ENCODE results near the gene KRTAP12-4. TPM values are rescaled to one million over a fixed set of nuclear protein-coding genes. Genes with fewer than 3 reads are reported as not detected.

Gene KRTAP12-4
- polyA plus RNA-seq, 1 donor from 2014 or later: not detected

DNA sequence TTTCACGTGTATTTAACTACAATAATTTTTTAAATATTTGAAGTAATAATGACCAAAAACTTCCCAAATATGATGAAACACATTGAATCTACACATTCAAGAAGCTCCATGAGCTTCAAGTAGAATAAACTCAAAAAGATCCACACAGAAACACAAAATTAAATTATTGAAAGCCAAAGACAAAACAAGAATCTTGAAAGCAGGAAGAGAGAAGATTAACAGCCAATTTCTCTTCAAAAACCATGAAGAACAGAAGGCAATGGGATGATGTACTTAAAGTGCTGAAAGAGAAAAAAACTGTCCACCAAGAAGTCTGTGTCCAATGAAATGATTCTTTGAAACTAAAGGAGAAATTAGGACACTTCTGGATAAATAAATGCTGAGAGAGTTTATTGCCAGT is 22.4 kb downstream of the KRTAP12-4 start:
- Histone ChIP-seq H3F3A (ENCODE audit: insufficient read depth, low read length, poor library complexity, severe bottlenecking) (no peaks in the 10 kb centered on the region), H3K9me3 (ENCODE audit: low read length) (peaks cover 4% of the 10 kb centered on the region), H3K9ac (ENCODE audit: low read length) (no peak overlapping the region), H3K4me3 (ENCODE audit: low read length) (no peak overlapping the region), H4K20me1 (ENCODE audit: insufficient read depth) (no peaks in the 10 kb centered on the region), H3K27me3 (ENCODE audit: insufficient read depth, low read depth, low read length) (no peaks in the 10 kb centered on the region), H3K4me2 (ENCODE audit: low read length) (no peak overlapping the region), H3K36me3 (ENCODE audit: insufficient read depth, low read length) (no peaks in the 10 kb centered on the region), H3K27ac (ENCODE audit: low read length) (no peak overlapping the region), H2AFZ (ENCODE audit: low read depth, low read length) (no peak overlapping the region), H3K9me2 (ENCODE audit: insufficient read depth, low read length) (no peaks in the 10 kb centered on the region), H3K79me2 (replicated peaks; ENCODE audit: insufficient read depth, low read length) (no peaks in the 10 kb centered on the region)
- TF ChIP-seq, protein P1, sequence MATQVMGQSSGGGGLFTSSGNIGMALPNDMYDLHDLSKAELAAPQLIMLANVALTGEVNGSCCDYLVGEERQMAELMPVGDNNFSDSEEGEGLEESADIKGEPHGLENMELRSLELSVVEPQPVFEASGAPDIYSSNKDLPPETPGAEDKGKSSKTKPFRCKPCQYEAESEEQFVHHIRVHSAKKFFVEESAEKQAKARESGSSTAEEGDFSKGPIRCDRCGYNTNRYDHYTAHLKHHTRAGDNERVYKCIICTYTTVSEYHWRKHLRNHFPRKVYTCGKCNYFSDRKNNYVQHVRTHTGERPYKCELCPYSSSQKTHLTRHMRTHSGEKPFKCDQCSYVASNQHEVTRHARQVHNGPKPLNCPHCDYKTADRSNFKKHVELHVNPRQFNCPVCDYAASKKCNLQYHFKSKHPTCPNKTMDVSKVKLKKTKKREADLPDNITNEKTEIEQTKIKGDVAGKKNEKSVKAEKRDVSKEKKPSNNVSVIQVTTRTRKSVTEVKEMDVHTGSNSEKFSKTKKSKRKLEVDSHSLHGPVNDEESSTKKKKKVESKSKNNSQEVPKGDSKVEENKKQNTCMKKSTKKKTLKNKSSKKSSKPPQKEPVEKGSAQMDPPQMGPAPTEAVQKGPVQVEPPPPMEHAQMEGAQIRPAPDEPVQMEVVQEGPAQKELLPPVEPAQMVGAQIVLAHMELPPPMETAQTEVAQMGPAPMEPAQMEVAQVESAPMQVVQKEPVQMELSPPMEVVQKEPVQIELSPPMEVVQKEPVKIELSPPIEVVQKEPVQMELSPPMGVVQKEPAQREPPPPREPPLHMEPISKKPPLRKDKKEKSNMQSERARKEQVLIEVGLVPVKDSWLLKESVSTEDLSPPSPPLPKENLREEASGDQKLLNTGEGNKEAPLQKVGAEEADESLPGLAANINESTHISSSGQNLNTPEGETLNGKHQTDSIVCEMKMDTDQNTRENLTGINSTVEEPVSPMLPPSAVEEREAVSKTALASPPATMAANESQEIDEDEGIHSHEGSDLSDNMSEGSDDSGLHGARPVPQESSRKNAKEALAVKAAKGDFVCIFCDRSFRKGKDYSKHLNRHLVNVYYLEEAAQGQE (IDR thresholded peaks at IDR 0.05; ENCODE audit: borderline replicate concordance): no peak
- TF ChIP-seq EZH2 (IDR thresholded peaks at IDR 0.05; ENCODE audit: borderline replicate concordance, insufficient read depth, low read length, poor library complexity, severe bottlenecking) (no peak), EP300 (conservative IDR thresholded peaks at IDR 0.05; ENCODE audit: poor library complexity, severe bottlenecking) (no peak), MXI1 (conservative IDR thresholded peaks at IDR 0.05; ENCODE audit: poor library complexity, severe bottlenecking) (no peak), POLR2AphosphoS5 (IDR thresholded peaks at IDR 0.05) (no peak), TAF1 (IDR thresholded peaks at IDR 0.05; ENCODE audit: low read depth) (no peak), SMC3 (conservative IDR thresholded peaks at IDR 0.05; ENCODE audit: poor library complexity) (no peak), RAD21 (conservative IDR thresholded peaks at IDR 0.05) (no peak)
- TF ChIP-seq, protein P2, sequence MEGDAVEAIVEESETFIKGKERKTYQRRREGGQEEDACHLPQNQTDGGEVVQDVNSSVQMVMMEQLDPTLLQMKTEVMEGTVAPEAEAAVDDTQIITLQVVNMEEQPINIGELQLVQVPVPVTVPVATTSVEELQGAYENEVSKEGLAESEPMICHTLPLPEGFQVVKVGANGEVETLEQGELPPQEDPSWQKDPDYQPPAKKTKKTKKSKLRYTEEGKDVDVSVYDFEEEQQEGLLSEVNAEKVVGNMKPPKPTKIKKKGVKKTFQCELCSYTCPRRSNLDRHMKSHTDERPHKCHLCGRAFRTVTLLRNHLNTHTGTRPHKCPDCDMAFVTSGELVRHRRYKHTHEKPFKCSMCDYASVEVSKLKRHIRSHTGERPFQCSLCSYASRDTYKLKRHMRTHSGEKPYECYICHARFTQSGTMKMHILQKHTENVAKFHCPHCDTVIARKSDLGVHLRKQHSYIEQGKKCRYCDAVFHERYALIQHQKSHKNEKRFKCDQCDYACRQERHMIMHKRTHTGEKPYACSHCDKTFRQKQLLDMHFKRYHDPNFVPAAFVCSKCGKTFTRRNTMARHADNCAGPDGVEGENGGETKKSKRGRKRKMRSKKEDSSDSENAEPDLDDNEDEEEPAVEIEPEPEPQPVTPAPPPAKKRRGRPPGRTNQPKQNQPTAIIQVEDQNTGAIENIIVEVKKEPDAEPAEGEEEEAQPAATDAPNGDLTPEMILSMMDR (IDR thresholded peaks at IDR 0.05; ENCODE audit: poor library complexity, severe bottlenecking): no peak

DNA sequence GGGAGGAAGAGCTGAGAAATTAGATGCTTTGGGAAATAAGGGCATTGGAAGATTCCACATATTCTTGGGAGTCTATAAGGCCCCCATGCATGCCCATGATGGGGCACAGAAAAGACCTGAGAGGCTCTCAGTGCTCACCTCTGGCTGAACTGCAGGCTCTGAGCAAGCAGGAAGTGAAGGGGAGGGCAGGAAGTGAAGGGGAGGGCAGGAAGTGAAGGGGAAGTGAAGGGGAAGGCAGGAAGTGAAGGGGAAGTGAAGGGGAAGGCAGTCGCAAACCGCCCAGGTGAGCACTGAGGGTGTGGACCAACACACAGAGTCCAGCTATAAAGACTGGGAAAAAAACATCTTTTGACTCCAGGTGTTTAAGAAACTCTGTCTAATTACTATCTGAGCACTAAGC is 24.0 kb downstream of the KRTAP12-4 start:
- Histone ChIP-seq H3K9ac (ENCODE audit: low read length) (no peak overlapping the region), H3K36me3 (ENCODE audit: insufficient read depth, low read length) (no peaks in the 10 kb centered on the region), H3K9me3 (ENCODE audit: low read length) (peaks cover 4% of the 10 kb centered on the region), H4K20me1 (ENCODE audit: insufficient read depth) (no peaks in the 10 kb centered on the region), H3K9me2 (ENCODE audit: insufficient read depth, low read length) (no peaks in the 10 kb centered on the region), H3F3A (ENCODE audit: insufficient read depth, low read length, poor library complexity, severe bottlenecking) (no peaks in the 10 kb centered on the region), H3K27ac (ENCODE audit: low read length) (no peak overlapping the region), H3K27me3 (ENCODE audit: insufficient read depth, low read depth, low read length) (no peaks in the 10 kb centered on the region), H3K4me2 (ENCODE audit: low read length) (no peak overlapping the region), H3K4me3 (ENCODE audit: low read length) (no peak overlapping the region), H3K79me2 (replicated peaks; ENCODE audit: insufficient read depth, low read length) (no peaks in the 10 kb centered on the region), H2AFZ (ENCODE audit: low read depth, low read length) (no peak overlapping the region)
- TF ChIP-seq MXI1 (conservative IDR thresholded peaks at IDR 0.05; ENCODE audit: poor library complexity, severe bottlenecking) (no peak), POLR2AphosphoS5 (IDR thresholded peaks at IDR 0.05) (no peak), EP300 (conservative IDR thresholded peaks at IDR 0.05; ENCODE audit: poor library complexity, severe bottlenecking) (no peak), SMC3 (conservative IDR thresholded peaks at IDR 0.05; ENCODE audit: poor library complexity) (no peak), EZH2 (IDR thresholded peaks at IDR 0.05; ENCODE audit: borderline replicate concordance, insufficient read depth, low read length, poor library complexity, severe bottlenecking) (no peak), RAD21 (conservative IDR thresholded peaks at IDR 0.05) (no peak)
- TF ChIP-seq, protein P2 (IDR thresholded peaks at IDR 0.05; ENCODE audit: poor library complexity, severe bottlenecking): no peak
- TF ChIP-seq, protein P1 (IDR thresholded peaks at IDR 0.05; ENCODE audit: borderline replicate concordance): no peak

Data from neural cell (in vitro differentiated cells).